ENCODE data around the gene HSPBP1.

Gene HSPBP1

GRCh38 chr19:55273978-55274707 lies 5.8 kb downstream of the HSPBP1 start:
- DNase-seq, result no peak

- no peak for DNase-seq
Measured at GRCh38 chr19:55272142-55272541, 7.8 kb downstream of the HSPBP1 start.

- no peak for DNase-seq
Measured at GRCh38 chr19:55270172-55270942, 9.6 kb downstream of the HSPBP1 start.

GRCh38 chr19:55269299-55269698 lies 10.6 kb downstream of the HSPBP1 start:
- DNase-seq, result no peak

GRCh38 chr19:55266840-55267239 lies 13.1 kb downstream of the HSPBP1 start:
- DNase-seq, result no peak

- DNase-seq, result no peak
Measured at GRCh38 chr19:55266404-55266803, 13.5 kb downstream of the HSPBP1 start.

GRCh38 chr19:55265723-55266386 lies 14.1 kb downstream of the HSPBP1 start:
- DNase-seq, result no peak

- no peak for DNase-seq
Measured at GRCh38 chr19:55265173-55265572, 14.7 kb downstream of the HSPBP1 start.

- no peak for DNase-seq
Measured at GRCh38 chr19:55264531-55264930, 15.4 kb downstream of the HSPBP1 start.

- no peak for DNase-seq
Measured at GRCh38 chr19:55262359-55262758, 17.6 kb downstream of the HSPBP1 start.

- no peak for DNase-seq
Measured at GRCh38 chr19:55261671-55262126, 18.2 kb downstream of the HSPBP1 start.

GRCh38 chr19:55259540-55260210 lies 20.2 kb downstream of the HSPBP1 start:
- DNase-seq, result peak; percentile 64

GRCh38 chr19:55258828-55259539 lies 20.9 kb downstream of the HSPBP1 start, which contains the start of gene PPP6R1:
PPP6R1 (minus strand) TSS chr19:55259017; CDS start chr19:55247103, 11,914 bp downstream.
- DNase-seq, result peak; percentile 99

GRCh38 chr19:55258476-55258827 lies 21.5 kb downstream of the HSPBP1 start:
- DNase-seq, result no peak

GRCh38 chr19:55257461-55258420 lies 22.2 kb downstream of the HSPBP1 start:
- DNase-seq, result peak; percentile 74

GRCh38 chr19:55256562-55257460 lies 23.1 kb downstream of the HSPBP1 start:
- DNase-seq, result peak; percentile 34

GRCh38 chr19:55255618-55256423 lies 24.1 kb downstream of the HSPBP1 start:
- DNase-seq, result no peak

GRCh38 chr19:55254625-55254977 lies 25.3 kb downstream of the HSPBP1 start:
- DNase-seq, result no peak
